Muscle layer of colon (tissue), 2 donors: ENCODE results near the gene ACVRL1.

Source experiments
- H3K27ac ChIP-seq: one replicate; pipeline ENCODE4 v1.7.0; 2013; ENCODE audit warnings: low read depth, mild to moderate bottlenecking, low read length, moderate library complexity
- H3K27me3 ChIP-seq, 2 donors: one replicate each; pipeline ENCODE4 v1.7.0; 2013; ENCODE audit warnings: low read length in 2 of 2, mild to moderate bottlenecking in 2 of 2; ENCODE audit not compliant: insufficient read depth in 2 of 2, control insufficient read depth in 1 of 2
- H3K36me3 ChIP-seq: one replicate; pipeline ENCODE4 v1.7.0; 2013; ENCODE audit warnings: mild to moderate bottlenecking, low read length; ENCODE audit not compliant: insufficient read depth
- H3K4me1 ChIP-seq: one replicate; pipeline ENCODE4 v1.7.0; 2013; ENCODE audit warnings: mild to moderate bottlenecking, low read length; ENCODE audit not compliant: insufficient read depth
- H3K4me3 ChIP-seq, 2 donors: one replicate each; pipeline ENCODE4 v1.7.0; 2013; ENCODE audit warnings: low read length in 2 of 2, low read depth in 1 of 2, mild to moderate bottlenecking in 1 of 2, moderate library complexity in 1 of 2
- H3K9ac ChIP-seq: one replicate; pipeline ENCODE4 v1.7.0; 2013; ENCODE audit warnings: low read length
- H3K9me3 ChIP-seq: one replicate; pipeline ENCODE4 v1.7.0; 2013; ENCODE audit warnings: mild to moderate bottlenecking, low read length
- donor health status: abdominal sarcoma.
- donor health status: Adenocarcinoma of cecum.

The ACVRL1 gene

GRCh38 chr12:51962737-51963136 lies 55.4 kb downstream of the ACVRL1 start:
- H3K4me3 ChIP-seq = no peak overlapping the region
- no peak overlapping the region for H3K27ac ChIP-seq
- H3K36me3 ChIP-seq = no peaks in the 10 kb centered on the region
- no peaks in the 10 kb centered on the region for H3K9me3 ChIP-seq
- H3K4me1 ChIP-seq = peaks cover 9% of the 10 kb centered on the region
- H3K27me3 ChIP-seq = no peaks in the 10 kb centered on the region
- H3K9ac ChIP-seq = no peak overlapping the region

GRCh38 chr12:51963477-51963876 lies 56.2 kb downstream of the ACVRL1 start:
- Histone ChIP-seq H3K4me1 (peaks cover 7% of the 10 kb centered on the region), H3K9me3 (no peaks in the 10 kb centered on the region), H3K27me3 (no peaks in the 10 kb centered on the region), H3K9ac (no peak overlapping the region), H3K36me3 (no peaks in the 10 kb centered on the region), H3K27ac (no peak overlapping the region), H3K4me3 (no peak overlapping the region)

GRCh38 chr12:51969643-51970042 lies 62.3 kb downstream of the ACVRL1 start:
- Histone ChIP-seq H3K9me3 (no peaks in the 10 kb centered on the region), H3K27me3 (no peaks in the 10 kb centered on the region), H3K4me3 (no peak overlapping the region), H3K4me1 (peaks cover 37% of the 10 kb centered on the region), H3K27ac (no peak overlapping the region), H3K36me3 (peaks cover 3% of the 10 kb centered on the region), H3K9ac (no peak overlapping the region)

GRCh38 chr12:51970904-51971646 lies 63.8 kb downstream of the ACVRL1 start:
- Histone ChIP-seq H3K27ac (no peak overlapping the region), H3K4me1 (peaks cover 37% of the 10 kb centered on the region), H3K9ac (no peak overlapping the region), H3K36me3 (peaks cover 13% of the 10 kb centered on the region), H3K4me3 (no peak overlapping the region), H3K9me3 (no peaks in the 10 kb centered on the region), H3K27me3 (no peaks in the 10 kb centered on the region)

GRCh38 chr12:51971679-51972421 lies 64.5 kb downstream of the ACVRL1 start:
- H3K27me3 ChIP-seq = no peaks in the 10 kb centered on the region
- H3K9ac ChIP-seq = no peak overlapping the region
- H3K4me1 ChIP-seq = peaks cover 37% of the 10 kb centered on the region
- no peak overlapping the region for H3K4me3 ChIP-seq
- H3K36me3 ChIP-seq = peaks cover 21% of the 10 kb centered on the region
- no peaks in the 10 kb centered on the region for H3K9me3 ChIP-seq
- no peak overlapping the region for H3K27ac ChIP-seq

- H3K27ac ChIP-seq = no peak overlapping the region
- H3K9me3 ChIP-seq = no peaks in the 10 kb centered on the region
- peaks cover 23% of the 10 kb centered on the region for H3K36me3 ChIP-seq
- H3K27me3 ChIP-seq = no peaks in the 10 kb centered on the region
- H3K4me1 ChIP-seq = peaks cover 37% of the 10 kb centered on the region
- H3K9ac ChIP-seq = no peak overlapping the region
- no peak overlapping the region for H3K4me3 ChIP-seq
Measured at GRCh38 chr12:51972422-51972812, 65.1 kb downstream of the ACVRL1 start.

GRCh38 chr12:51972849-51973273 lies 65.6 kb downstream of the ACVRL1 start:
- H3K36me3 ChIP-seq = peaks cover 25% of the 10 kb centered on the region
- peaks cover 37% of the 10 kb centered on the region for H3K4me1 ChIP-seq
- H3K9ac ChIP-seq = no peak overlapping the region
- no peak overlapping the region for H3K27ac ChIP-seq
- H3K4me3 ChIP-seq = no peak overlapping the region
- no peaks in the 10 kb centered on the region for H3K27me3 ChIP-seq
- H3K9me3 ChIP-seq = no peaks in the 10 kb centered on the region
